Neural cell (in vitro differentiated cells): ENCODE measurements around the gene CWC25.

Source experiments
- CTCF ChIP-seq: fragments of 450-650 bp; IDR thresholded peaks from 2 replicates; pipeline ENCODE4 v1.5.1; 2014; ENCODE audit warnings: antibody characterized with exemption, mild to moderate bottlenecking, moderate library complexity; ENCODE audit not compliant: poor library complexity, severe bottlenecking
- EP300 ChIP-seq: fragments of 450-650 bp; conservative IDR thresholded peaks from 2 replicates; pipeline ENCODE4 v1.6.1; 2014; ENCODE audit warnings: antibody characterized with exemption, mild to moderate bottlenecking, moderate library complexity; ENCODE audit not compliant: poor library complexity, severe bottlenecking
- EZH2 ChIP-seq: fragments of 200-600, 300-800 bp; shearing (Covaris generic), sonication (generic); IDR thresholded peaks from 2 replicates; pipeline ENCODE4 v1.6.1; 2014; ENCODE audit warnings: antibody characterized with exemption, low read length, borderline replicate concordance, mild to moderate bottlenecking; ENCODE audit not compliant: insufficient read depth, poor library complexity, severe bottlenecking
- POLR2AphosphoS5 ChIP-seq: IDR thresholded peaks from 2 replicates; pipeline ENCODE4 v1.6.1; 2012
- RAD21 ChIP-seq: fragments of 450-650 bp; conservative IDR thresholded peaks from 2 replicates; pipeline ENCODE4 v1.6.1; 2014; ENCODE audit warnings: antibody characterized with exemption, mild to moderate bottlenecking, moderate library complexity
- SMC3 ChIP-seq: fragments of 450-650 bp; conservative IDR thresholded peaks from 2 replicates; pipeline ENCODE4 v1.6.1; 2014; ENCODE audit warnings: antibody characterized with exemption, mild to moderate bottlenecking, moderate library complexity; ENCODE audit not compliant: poor library complexity
- TAF1 ChIP-seq: IDR thresholded peaks from 2 replicates; pipeline ENCODE4 v1.6.1; 2012; ENCODE audit warnings: low read depth

DNA sequence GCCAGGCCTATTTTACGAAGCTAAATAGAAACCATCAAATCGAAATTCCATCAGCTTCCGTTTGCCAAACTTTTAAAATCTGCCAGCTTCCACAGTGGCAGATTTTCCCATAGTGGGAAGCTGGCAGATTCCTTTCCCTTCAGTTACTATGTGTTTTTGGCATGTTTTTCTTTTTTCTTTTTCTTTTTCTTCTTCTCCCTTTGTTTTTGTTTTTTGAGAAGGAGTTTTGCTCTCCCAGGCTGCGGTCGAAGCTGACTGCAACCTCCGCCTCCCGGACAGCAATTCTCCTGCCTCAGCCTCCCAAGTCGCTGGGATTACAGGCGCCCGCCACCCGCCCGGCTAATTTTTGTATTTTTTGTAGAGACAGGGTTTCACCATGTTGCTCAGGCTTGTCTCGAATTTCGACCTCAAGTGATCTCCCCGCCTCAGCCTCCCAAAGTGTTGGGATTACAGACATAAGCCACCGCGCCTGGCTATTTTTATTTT, 684 bp upstream of the CWC25 start:
- TF ChIP-seq CTCF (no peak), EZH2 (no peak), EP300 (no peak), SMC3 (no peak), RAD21 (no peak), POLR2AphosphoS5 (no peak), TAF1 (no peak)
